Measurements from ENCODE around the gene MICAL2. TPM values are rescaled to one million over a fixed set of nuclear protein-coding genes. Genes with fewer than 3 reads are reported as not detected.

Gene MICAL2
- total RNA-seq, 1 experiment from 2014 or later = 191 TPM

GRCh38 chr11:12235553-12235946, 125.2 kb downstream of the MICAL2 start:
- CTCF ChIA-PET = no interaction called here
- H3K27ac Mint-ChIP-seq (ENCODE audit: unreplicated experiment) = no peak overlapping the region
- DNase-seq = no peak
- BruUV-seq (replicated peaks) = no TSS peak
- no peaks in the 10 kb centered on the region for H3K27me3 Mint-ChIP-seq (ENCODE audit: unreplicated experiment)
- H3K36me3 Mint-ChIP-seq (ENCODE audit: insufficient read depth, unreplicated experiment) = peaks cover 44% of the 10 kb centered on the region
- TF ChIP-seq CTCF (IDR thresholded peaks at IDR 0.05; ENCODE audit: unreplicated experiment) = no peak
- H3K4me1 Mint-ChIP-seq (ENCODE audit: low read depth, unreplicated experiment) = peaks cover 1% of the 10 kb centered on the region
- H3K9me3 Mint-ChIP-seq (ENCODE audit: low read depth, unreplicated experiment) = no peaks in the 10 kb centered on the region
- intact Hi-C loops (cut with micrococcal nuclease; ENCODE audit: unreplicated experiment) = loop anchor here (1.0 kb wide), 1 partner anchor 76 kb away; no protein-coding TSS in a partner anchor
- no peak overlapping the region for H3K4me3 Mint-ChIP-seq (ENCODE audit: low read depth, unreplicated experiment)

GRCh38 chr11:12235947-12236743, 125.8 kb downstream of the MICAL2 start:
- Mint-ChIP-seq H3K27ac (ENCODE audit: unreplicated experiment) (no peak overlapping the region), H3K4me1 (ENCODE audit: low read depth, unreplicated experiment) (peaks cover 7% of the 10 kb centered on the region), H3K36me3 (ENCODE audit: insufficient read depth, unreplicated experiment) (peaks cover 48% of the 10 kb centered on the region), H3K4me3 (ENCODE audit: low read depth, unreplicated experiment) (no peak overlapping the region), H3K9me3 (ENCODE audit: low read depth, unreplicated experiment) (no peaks in the 10 kb centered on the region), H3K27me3 (ENCODE audit: unreplicated experiment) (no peaks in the 10 kb centered on the region)
- DNase-seq = no peak
- TF ChIP-seq CTCF (IDR thresholded peaks at IDR 0.05; ENCODE audit: unreplicated experiment) = peak; percentile 55
- CTCF ChIA-PET = interaction anchor here (0.9 to 1.3 kb wide), 3 partner anchors 23 to 150 kb away, joined by 3 to 4 read pairs (median 3); no protein-coding TSS in a partner anchor
- intact Hi-C loops (cut with micrococcal nuclease; ENCODE audit: unreplicated experiment) = loop anchor here (1.0 kb wide), 2 partner anchors 77 to 189 kb away; no protein-coding TSS in a partner anchor
- no TSS peak for BruUV-seq (replicated peaks)

GRCh38 chr11:12236744-12237101, 126.3 kb downstream of the MICAL2 start:
- peaks cover 53% of the 10 kb centered on the region for H3K36me3 Mint-ChIP-seq (ENCODE audit: insufficient read depth, unreplicated experiment)

DNA sequence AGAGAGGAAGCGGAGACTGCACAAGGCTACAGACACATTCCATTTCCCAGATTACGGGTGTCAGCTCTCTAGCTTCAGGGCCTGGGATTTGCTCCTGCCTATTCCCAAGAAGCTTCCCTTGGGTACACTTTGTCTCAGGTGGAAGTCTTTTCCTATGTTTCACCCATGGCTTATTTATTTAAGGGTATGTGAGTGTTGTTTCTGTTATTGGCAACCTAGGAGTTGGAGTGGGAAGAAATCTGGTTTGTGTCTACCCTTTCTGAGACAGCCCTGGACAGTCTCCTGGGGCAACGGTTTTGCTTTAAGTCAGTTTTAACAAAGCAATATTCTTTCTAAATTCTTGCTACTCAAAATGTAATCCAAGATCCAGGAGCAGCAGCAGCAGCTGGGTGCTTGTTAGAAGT, 127.0 kb downstream of the MICAL2 start:
- no peak for DNase-seq
- BruUV-seq (replicated peaks) = no TSS peak
- Mint-ChIP-seq H3K36me3 (ENCODE audit: insufficient read depth, unreplicated experiment) (peaks cover 52% of the 10 kb centered on the region), H3K27ac (ENCODE audit: unreplicated experiment) (no peak overlapping the region), H3K9me3 (ENCODE audit: low read depth, unreplicated experiment) (no peaks in the 10 kb centered on the region), H3K4me1 (ENCODE audit: low read depth, unreplicated experiment) (peaks cover 8% of the 10 kb centered on the region), H3K27me3 (ENCODE audit: unreplicated experiment) (no peaks in the 10 kb centered on the region), H3K4me3 (ENCODE audit: low read depth, unreplicated experiment) (no peak overlapping the region)
- TF ChIP-seq CTCF (IDR thresholded peaks at IDR 0.05; ENCODE audit: unreplicated experiment) = no peak
- CTCF ChIA-PET = interaction anchor here (0.9 to 1.3 kb wide), 3 partner anchors 21 to 151 kb away, joined by 3 to 4 read pairs (median 3); no protein-coding TSS in a partner anchor
- intact Hi-C loops (cut with micrococcal nuclease; ENCODE audit: unreplicated experiment) = no loop called here

More at GRCh38 chr11:12236744-12237101, 126.3 kb downstream of the MICAL2 start:
- H3K4me1 Mint-ChIP-seq (ENCODE audit: low read depth, unreplicated experiment) = peaks cover 8% of the 10 kb centered on the region
- DNase-seq = no peak
- peak; percentile 9 for TF ChIP-seq CTCF (IDR thresholded peaks at IDR 0.05; ENCODE audit: unreplicated experiment)
- H3K27me3 Mint-ChIP-seq (ENCODE audit: unreplicated experiment) = no peaks in the 10 kb centered on the region
- no peak overlapping the region for H3K27ac Mint-ChIP-seq (ENCODE audit: unreplicated experiment)
- CTCF ChIA-PET = interaction anchor here (0.9 to 1.3 kb wide), 3 partner anchors 22 to 150 kb away, joined by 3 to 4 read pairs (median 3); no protein-coding TSS in a partner anchor
- H3K9me3 Mint-ChIP-seq (ENCODE audit: low read depth, unreplicated experiment) = no peaks in the 10 kb centered on the region
- intact Hi-C loops (cut with micrococcal nuclease; ENCODE audit: unreplicated experiment) = loop anchor here (1.0 kb wide), 1 partner anchor 189 kb away; no protein-coding TSS in a partner anchor
- no peak overlapping the region for H3K4me3 Mint-ChIP-seq (ENCODE audit: low read depth, unreplicated experiment)
- BruUV-seq (replicated peaks) = no TSS peak
